K562 (cell line): Measurements from ENCODE around the gene GUCY1A1. TPM values are rescaled to one million over a fixed set of nuclear protein-coding genes. Genes with fewer than 3 reads are reported as not detected.

Experiments used
- ATAC-seq: fragments of 200-7000 bp; cut with Tn5 transposase; 3 replicates; pipeline ENCODE4 v1.9.1; 2020; ENCODE audit warnings: moderate library complexity
- BruUV-seq: library from RNA; stranded (reverse); fragments of 400-500 nt; replicated peaks from 2 replicates; lab custom pipeline; 2021; lab: Mats Ljungman, UMichigan
- CTCF ChIA-PET: fragments of 300-600 bp; formaldehyde crosslinking; extraction: SDS; loops from one replicate; lab custom pipeline; 2021; ENCODE audit warnings: low intra/inter-chr PET ratio; lab: Yijun Ruan, JAX
- POLR2A ChIA-PET: fragments of 300-600, 350-650 bp; sonication (Branson Sonifier 250); formaldehyde crosslinking; extraction: SDS; loops from one replicate; lab custom pipeline; 2021; ENCODE audit warnings: antibody characterized with exemption, inconsistent platforms; lab: Yijun Ruan, JAX
- DNase-seq, 4 experiments: peaks; one replicate each; pipeline versions ENCODE4 v3.0.0 to v3.0.0-alpha.2; 2011 to 2018; ENCODE audit warnings: low spot score in 3 of 4, mixed read lengths in 3 of 4; ENCODE audit errors: extremely low read depth in 1 of 4
- FAIRE-seq: peaks from 2 replicates; lab custom pipeline; 2011; peaks lifted over from hg19 to GRCh38; lab: Jason Lieb, UNC
- H2AFZ ChIP-seq: 2 replicates; pipeline ENCODE4 v1.6.0; 2011; ENCODE audit warnings: low read depth, low read length, control low read depth, inconsistent platforms
- H3K27ac ChIP-seq: fragments of 200-600 bp; 3 replicates; pipeline ENCODE4 v1.8.0; 2011; ENCODE audit warnings: low read depth, mild to moderate bottlenecking, control low read depth, inconsistent platforms, low read length, moderate library complexity, mixed read lengths; ENCODE audit errors: extremely low read depth
- H3K27me3 ChIP-seq, 2 experiments: fragments of 300-600 bp in 1 of 2; 2 replicates in 1 of 2; 3 replicates in 1 of 2; pipeline versions ENCODE4 v1.6.0 to v1.8.0; 2011; ENCODE audit warnings: inconsistent platforms in 2 of 2, low read length in 2 of 2, mild to moderate bottlenecking in 1 of 2, mixed read lengths in 1 of 2, moderate library complexity in 1 of 2; ENCODE audit not compliant: control insufficient read depth in 2 of 2, insufficient read depth in 2 of 2
- H3K36me3 ChIP-seq: fragments of 300-600 bp; 3 replicates; pipeline ENCODE4 v1.8.0; 2011; ENCODE audit warnings: mild to moderate bottlenecking, low read length, inconsistent platforms; ENCODE audit not compliant: control insufficient read depth, insufficient read depth
- H3K4me1 ChIP-seq, 2 experiments: fragments of 200-600 bp in 1 of 2; replicated peaks in 1 of 2; 2 replicates in 1 of 2; 3 replicates in 1 of 2; pipeline versions ENCODE4 v1.5.1 to v1.8.0; 2011; ENCODE audit warnings: inconsistent platforms in 2 of 2, low read length in 2 of 2, mild to moderate bottlenecking in 1 of 2, mixed read lengths in 1 of 2, moderate library complexity in 1 of 2; ENCODE audit not compliant: control insufficient read depth in 2 of 2, insufficient read depth in 2 of 2
- H3K4me2 ChIP-seq: 2 replicates; pipeline ENCODE4 v1.6.1; 2011; ENCODE audit warnings: low read length, control low read depth, inconsistent platforms, mixed read lengths; ENCODE audit not compliant: insufficient read depth
- H3K4me3 ChIP-seq: fragments of 200-600 bp; sonication (generic), shearing (Covaris generic); 2 replicates; pipeline ENCODE4 v1.5.1; 2016; ENCODE audit warnings: control low read depth, inconsistent platforms
- H3K79me2 ChIP-seq: fragments of 200-600 bp; 3 replicates; pipeline ENCODE4 v1.8.0; 2011; ENCODE audit warnings: low read length, inconsistent platforms; ENCODE audit not compliant: control insufficient read depth, insufficient read depth
- H3K9ac ChIP-seq, 2 experiments: 2 replicates each; pipeline versions ENCODE4 v1.6.0 to v1.6.1; 2011; ENCODE audit warnings: low read depth in 2 of 2, low read length in 2 of 2, control low read depth in 1 of 2, inconsistent platforms in 1 of 2, mild to moderate bottlenecking in 1 of 2, mixed read lengths in 1 of 2; ENCODE audit not compliant: insufficient read depth in 1 of 2
- H3K9me1 ChIP-seq: one replicate; pipeline ENCODE4 v1.6.0; 2011; ENCODE audit warnings: inconsistent platforms, mild to moderate bottlenecking, low read length, moderate library complexity; ENCODE audit not compliant: control insufficient read depth, insufficient read depth
- H3K9me3 ChIP-seq: replicated peaks from 2 replicates; pipeline ENCODE4 v1.5.1; 2011; ENCODE audit warnings: low read depth, low read length, inconsistent platforms; ENCODE audit not compliant: control insufficient read depth, insufficient read depth
- H4K20me1 ChIP-seq: replicated peaks from 2 replicates; pipeline ENCODE4 v1.6.1; 2011; ENCODE audit warnings: low read length, inconsistent platforms, mixed read lengths; ENCODE audit not compliant: control insufficient read depth, insufficient read depth
- ATF7 ChIP-seq: fragments of 450-650 bp; IDR thresholded peaks from 2 replicates; pipeline ENCODE4 v1.7.1; 2014; ENCODE audit warnings: mild to moderate bottlenecking, moderate library complexity
- MBD1 ChIP-seq: fragments of 250-450 bp; sonication (Bioruptor Pico); IDR thresholded peaks from 2 replicates; pipeline ENCODE4 v1.8.0; 2022; ENCODE audit warnings: inconsistent platforms
- MEF2D ChIP-seq: conservative IDR thresholded peaks from 2 replicates; pipeline ENCODE4 v1.6.1; 2016; ENCODE audit warnings: low read depth, missing genetic modification characterization, missing compliant biosample characterization
- PRDM10 ChIP-seq: fragments of 450-650 bp; IDR thresholded peaks from 2 replicates; pipeline ENCODE4 v1.6.1; 2018; ENCODE audit not compliant: partially characterized antibody
- PREB ChIP-seq: sonication (generic); formaldehyde crosslinking; IDR thresholded peaks from 2 replicates; pipeline ENCODE4 v1.8.1; 2023; ENCODE audit warnings: mild to moderate bottlenecking, missing genetic modification reagents
- RFX7 ChIP-seq: fragments of 250-450 bp; sonication (Bioruptor Pico); IDR thresholded peaks from 2 replicates; pipeline ENCODE4 v1.5.1; 2021; ENCODE audit warnings: mild to moderate bottlenecking
- TFAM ChIP-seq: fragments of 250-450 bp; sonication (Bioruptor Pico); conservative IDR thresholded peaks from 2 replicates; pipeline ENCODE4 v1.5.0; 2021; ENCODE audit warnings: mild to moderate bottlenecking, moderate library complexity
- YY1 ChIP-seq, 3 experiments: IDR thresholded peaks; 2 replicates each; pipeline ENCODE4 v1.6.1; 2011; ENCODE audit warnings: low read length in 2 of 3, mild to moderate bottlenecking in 2 of 3, moderate library complexity in 2 of 3, borderline replicate concordance in 1 of 3, control low read depth in 1 of 3, low read depth in 1 of 3; ENCODE audit not compliant: insufficient read depth in 3 of 3, insufficient replicate concordance in 2 of 3, control insufficient read depth in 1 of 3, insufficient read length in 1 of 3; ENCODE audit errors: extremely low read depth in 1 of 3
- ZNF263 ChIP-seq: sonication (generic); formaldehyde crosslinking; IDR thresholded peaks from 2 replicates; pipeline ENCODE4 v1.8.0; 2022; ENCODE audit warnings: mild to moderate bottlenecking, missing genetic modification reagents, borderline replicate concordance
- ZNF655 ChIP-seq: fragments of 250-450 bp; sonication (Bioruptor Pico); IDR thresholded peaks from 2 replicates; pipeline ENCODE4 v1.5.0; 2021
- WGBS: fragments of 100-300 bp; shearing (Covaris generic); methylation state at CpG from one replicate; pipeline ENCODE4 v1.1.6; 2016; ENCODE audit warnings: low coverage, mixed read lengths; ENCODE audit not compliant: insufficient coverage; ENCODE audit errors: missing lambda C conversion rate; 5-methylcytosine and 5-hydroxymethylcytosine counted together
- in situ Hi-C: fragments of 300-500 bp; cut with MboI; formaldehyde crosslinking; loops from 4 replicates; pipeline ENCODE4 v1.15.0; 2018; ENCODE audit warnings: inconsistent platforms, mixed read lengths
- intact Hi-C: fragments of 100-400 bp; cut with micrococcal nuclease; formaldehyde crosslinking; loops from 2 replicates; pipeline ENCODE4 v1.14.2; 2022
- polyA plus RNA-seq, 8 experiments: library from polyadenylated mRNA; depleted of rRNA in 4 of 8; stranded (reverse) in 5 of 8; unstranded in 3 of 8; fragments of >200 nt; fragmentation: Nextera tagmentation in 2 of 8; fragmentation: Illumina TruSeq in 1 of 8; extraction: Ambion mirVana in 2 of 8; extraction: Trizol in 1 of 8; gene quantifications; 2 replicates each; pipeline versions ENCODE4 v1.2.1 to v1.2.3, GENCODE V29; 2011 to 2014; ENCODE audit warnings: inconsistent platforms in 1 of 8, missing spikeins in 1 of 8
- total RNA-seq, 7 experiments: library from RNA; depleted of rRNA in 6 of 7; stranded (reverse); fragments of >200 nt in 6 of 7; fragmentation: Illumina TruSeq in 2 of 7; extraction: Trizol in 2 of 7; gene quantifications; 2 replicates each; pipeline versions ENCODE4 v1.2.1 to v1.2.3, GENCODE V29; 2011 to 2021; ENCODE audit warnings: low replicate concordance in 1 of 7

GUCY1A1 gene
- total and polyA plus RNA-seq, 9 of the 15 experiments (the other 6 are each of a cell fraction or from before 2014, with no cell fraction given): not detected

GRCh38 chr4:155711556-155711955 lies 44.9 kb downstream of the GUCY1A1 start (continued):
- TF ChIP-seq MBD1 (CRISPR knock-in tag): no peak
- TF ChIP-seq YY1 (IDR thresholded peaks at IDR 0.05; ENCODE audit: borderline replicate concordance in 1 of 3, control insufficient read depth in 1 of 3, extremely low read depth in 1 of 3, insufficient read depth in 3 of 3, insufficient read length in 1 of 3, insufficient replicate concordance in 2 of 3, low read depth in 1 of 3, low read length in 2 of 3): no peak

GRCh38 chr4:155712846-155713245 lies 46.2 kb downstream of the GUCY1A1 start:
- no peaks in the 10 kb centered on the region for H3K9me1 ChIP-seq
- in situ Hi-C loops: no loop called here
- ATAC-seq (no peak), DNase-seq (no peak), FAIRE-seq (no peak)
- no peaks in the 10 kb centered on the region for H4K20me1 ChIP-seq
- no peaks in the 10 kb centered on the region for H3K79me2 ChIP-seq
- no peak for TF ChIP-seq PREB (CRISPR knock-in tag)
- TF ChIP-seq ATF7: no peak
- TF ChIP-seq ZNF263 (CRISPR knock-in tag): no peak
- no peak for TF ChIP-seq MEF2D (tag)
- no peak for TF ChIP-seq ZNF655
- no peak for TF ChIP-seq RFX7 (CRISPR knock-in tag)
- no peak for TF ChIP-seq TFAM (CRISPR knock-in tag)
- no peak for TF ChIP-seq PRDM10
- BruUV-seq: no TSS peak
- WGBS: 0% methylated on average over 3 of the region's 3 CpGs
- no peaks in the 10 kb centered on the region for H3K27me3 ChIP-seq
- intact Hi-C loops: no loop called here
- H3K9ac ChIP-seq: no peak overlapping the region
- ChIA-PET CTCF (no interaction called here), POLR2A (no interaction called here)
- no peaks in the 10 kb centered on the region for H3K9me3 ChIP-seq
- no peak overlapping the region for H3K4me2 ChIP-seq
- no peak overlapping the region for H3K27ac ChIP-seq
- no peaks in the 10 kb centered on the region for H3K36me3 ChIP-seq
- no peak overlapping the region for H2AFZ ChIP-seq
- no peaks in the 10 kb centered on the region for H3K4me1 ChIP-seq
- no peak overlapping the region for H3K4me3 ChIP-seq
